Umbilical cord (tissue), 2 donors: ENCODE results near the gene DMPK. TPM values are rescaled to one million over a fixed set of nuclear protein-coding genes. Genes with fewer than 3 reads are reported as not detected.
"Not testable (repeated sequence)": the region's sequence is repeated elsewhere in the genome, so short reads cannot be mapped to it uniquely, and the experiment has no call there.

Experiments
- DNase-seq: peaks from one replicate; pipeline ENCODE4 v3.0.0-alpha.2; 2015; ENCODE audit warnings: low spot score
- total RNA-seq: library from RNA; depleted of rRNA; stranded (reverse); fragments of >200 nt; gene quantifications from one replicate; pipeline ENCODE4 v1.2.3, GENCODE V29; 2014; ENCODE audit warnings: low replicate concordance; ENCODE audit not compliant: insufficient read depth

The DMPK gene
- total RNA-seq, 1 donor from 2014 or later: 91.2 TPM

DNA sequence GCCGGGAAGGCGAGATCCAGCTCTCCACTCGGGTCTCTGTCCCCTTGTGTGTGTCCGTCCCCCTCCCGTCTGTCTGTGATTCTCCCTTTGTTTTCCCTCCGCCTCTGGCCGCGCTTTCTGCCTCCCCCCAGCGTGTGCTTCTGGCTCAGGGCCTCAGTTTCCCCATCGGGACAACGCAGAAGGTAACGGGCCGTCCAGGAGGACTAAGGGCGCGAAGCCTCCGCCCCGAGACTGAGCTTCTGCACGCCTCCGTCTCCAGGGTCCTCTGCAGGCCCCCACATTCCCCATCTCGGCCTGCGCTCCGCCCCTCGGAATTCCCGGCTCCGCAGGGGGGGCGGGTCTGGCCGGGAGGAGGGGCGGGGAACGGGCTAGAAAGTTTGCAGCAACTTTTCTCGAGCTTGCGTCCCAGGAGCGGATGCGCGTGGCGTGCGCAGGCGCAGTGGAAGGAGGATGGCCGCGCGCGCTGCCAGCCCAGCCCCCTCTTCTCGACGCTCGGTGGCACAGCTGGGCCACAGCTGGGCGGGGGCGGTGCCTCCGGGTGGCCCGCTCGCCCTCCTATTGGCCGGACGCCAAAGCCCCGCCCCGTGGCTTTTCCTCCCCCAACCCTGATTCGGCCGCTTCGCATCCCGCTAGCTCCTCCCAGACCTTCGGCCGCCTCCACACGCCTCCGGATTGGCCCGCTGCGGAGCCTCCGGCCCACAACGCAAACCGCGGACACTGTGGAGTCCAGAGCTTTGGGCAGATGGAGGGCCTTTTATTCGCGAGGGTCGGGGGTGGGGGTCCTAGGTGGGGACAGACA lies 13.1 kb downstream of the DMPK start, which contains the start of gene SIX5:
SIX5 (minus strand) TSS at position 269 of the 799 bp plus-strand sequence. CDS start 408 bp downstream, outside the sequence.
- peak; percentile 99 for DNase-seq

DNA sequence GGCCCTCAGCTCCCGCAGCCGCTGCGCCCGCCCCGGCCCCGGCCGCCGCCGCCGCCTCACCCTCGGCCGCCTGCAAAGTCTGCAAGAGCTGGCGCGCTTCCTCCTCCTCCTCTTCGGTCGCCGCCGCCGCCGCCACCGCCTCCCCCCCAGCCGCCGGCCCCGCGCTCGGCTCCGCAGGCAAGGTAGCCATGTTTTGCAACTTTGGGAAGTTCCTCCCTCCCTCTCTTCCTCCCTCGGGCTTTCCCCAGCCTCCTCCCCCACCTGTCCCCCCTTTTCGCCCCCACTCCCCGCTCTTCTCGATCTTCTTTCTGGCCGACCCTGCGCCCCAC lies 13.7 kb downstream of the DMPK start:
- DNase-seq: no peak

- peak; percentile 69 for DNase-seq
These were observed 14.2 kb downstream of the DMPK start for GRCh38 chr19:45767881-45768654.

DNA sequence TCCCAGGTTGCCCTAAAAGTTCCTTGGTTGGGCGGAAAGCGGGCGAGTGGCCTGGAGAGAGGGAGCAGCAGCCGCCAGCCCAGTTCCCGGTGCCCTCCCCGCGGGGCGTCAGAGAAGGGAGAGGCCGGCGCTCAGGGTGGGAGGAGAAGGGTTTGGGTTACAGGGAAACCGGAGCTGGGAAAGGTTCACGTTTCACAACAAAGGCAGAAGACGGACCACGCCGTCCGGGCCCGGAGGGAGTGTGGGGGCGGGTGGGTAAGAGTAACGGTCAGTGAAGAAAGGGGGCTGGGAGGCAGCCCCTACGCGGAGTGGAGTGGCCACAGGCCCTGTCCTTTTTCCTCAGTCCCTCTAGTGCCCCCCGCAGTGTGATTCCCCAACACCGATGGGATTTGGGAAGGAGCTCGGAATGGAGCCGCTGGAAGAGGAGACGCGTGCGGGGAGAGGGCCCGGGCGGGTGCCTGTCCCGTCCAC lies 14.8 kb downstream of the DMPK start:
- DNase-seq: peak; percentile 93

GRCh38 chr19:45766869-45767346 lies 15.4 kb downstream of the DMPK start:
- no peak for DNase-seq

DNA sequence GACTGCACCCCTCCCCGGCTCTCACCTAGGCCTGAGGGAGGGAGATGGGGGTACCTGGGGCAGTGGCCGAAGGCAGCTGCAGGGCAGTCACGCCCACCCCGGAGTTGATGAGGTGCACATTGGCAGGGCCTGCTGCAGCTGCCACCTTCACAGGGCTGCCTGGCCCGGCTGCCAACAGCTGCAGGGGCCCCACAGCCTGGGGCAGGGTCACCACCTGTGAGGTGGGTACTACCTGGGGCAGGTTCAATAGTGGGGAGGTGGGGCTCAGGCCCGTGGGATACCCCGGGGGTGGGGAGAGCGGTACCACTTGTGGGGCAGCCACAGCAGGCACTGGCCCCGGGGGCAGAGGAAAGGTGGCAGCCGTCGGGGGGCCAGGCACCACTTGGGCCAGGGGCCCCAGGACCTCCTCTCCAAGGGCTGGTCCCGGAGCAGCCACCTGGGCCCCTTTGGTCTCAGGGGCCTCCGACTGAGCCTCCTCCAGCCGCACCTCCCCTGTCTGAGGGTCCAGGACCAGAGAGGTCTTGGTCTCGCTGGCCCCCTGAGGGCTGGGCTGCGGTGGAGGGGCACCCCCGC lies 15.9 kb downstream of the DMPK start:
- DNase-seq: no peak

GRCh38 chr19:45765702-45766295 lies 16.5 kb downstream of the DMPK start:
- DNase-seq: no peak

GRCh38 chr19:45764945-45765701 lies 17.2 kb downstream of the DMPK start:
- no peak for DNase-seq

GRCh38 chr19:45764475-45764874 lies 17.8 kb downstream of the DMPK start:
- no peak for DNase-seq

GRCh38 chr19:45763691-45764294 lies 18.5 kb downstream of the DMPK start:
- no peak for DNase-seq

DNA sequence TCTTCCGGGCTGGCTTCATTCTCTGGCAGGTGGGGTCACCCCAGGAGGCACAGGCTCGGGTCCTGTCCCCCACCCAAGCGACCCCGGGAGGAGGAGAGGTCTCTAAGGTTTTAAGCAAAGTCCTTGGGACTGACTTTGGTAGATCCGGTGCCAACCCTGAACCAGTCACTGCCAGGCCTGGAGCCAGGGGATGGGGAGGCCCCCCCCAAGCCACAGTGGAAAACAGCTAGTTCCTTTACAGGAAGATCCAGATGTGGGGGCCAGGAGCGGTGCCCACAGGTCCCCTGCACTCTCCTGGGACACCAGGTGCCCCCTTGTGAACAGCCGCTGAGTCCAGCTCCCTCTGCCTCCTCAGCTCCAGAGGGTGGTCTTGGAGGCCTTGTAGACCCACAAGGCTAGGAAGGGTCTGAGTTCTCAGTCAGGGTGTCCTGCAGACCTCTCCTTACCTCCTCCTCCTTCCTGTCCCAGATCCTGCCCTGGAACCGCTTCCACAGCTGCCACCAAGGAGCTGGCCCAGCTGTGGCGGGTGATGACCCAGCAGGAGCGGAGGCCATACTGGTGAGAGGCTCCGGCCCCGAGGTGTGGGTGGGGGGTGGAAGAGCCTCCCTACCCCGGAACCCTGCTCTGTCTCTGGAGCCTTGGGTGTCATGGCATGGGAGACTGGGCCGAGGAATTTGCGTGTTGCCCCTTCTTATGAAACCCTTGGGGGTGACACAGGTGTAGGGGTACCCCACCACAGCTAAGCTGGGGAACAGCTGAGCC lies 19.2 kb downstream of the DMPK start:
- DNase-seq: no peak

GRCh38 chr19:45761714-45762113 lies 20.6 kb downstream of the DMPK start:
- DNase-seq: no peak

GRCh38 chr19:45758921-45759320 lies 23.4 kb downstream of the DMPK start:
- no peak for DNase-seq

DNA sequence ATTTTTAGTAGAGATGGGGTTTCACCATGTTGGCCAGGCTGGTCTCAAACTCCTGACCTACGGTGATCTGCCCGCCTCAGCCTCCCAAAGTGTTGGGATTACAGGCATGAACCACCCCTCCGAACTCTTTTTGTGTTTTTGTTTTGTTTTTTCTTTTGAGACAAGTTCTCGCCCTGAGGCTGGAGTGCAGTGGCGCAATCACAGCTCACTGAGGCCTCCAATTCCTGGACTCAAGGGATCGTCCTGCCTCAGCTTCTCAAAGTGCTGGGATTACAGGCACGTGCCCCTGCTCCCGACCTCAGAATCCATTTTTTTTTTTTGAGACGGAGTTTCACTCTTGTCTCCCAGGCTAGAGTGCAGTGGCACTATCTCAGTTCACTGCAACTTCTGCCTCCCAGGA lies 24.6 kb downstream of the DMPK start:
- DNase-seq: no peak

GRCh38 chr19:45754323-45754722 lies 28.0 kb downstream of the DMPK start:
- no peak for DNase-seq

DNA sequence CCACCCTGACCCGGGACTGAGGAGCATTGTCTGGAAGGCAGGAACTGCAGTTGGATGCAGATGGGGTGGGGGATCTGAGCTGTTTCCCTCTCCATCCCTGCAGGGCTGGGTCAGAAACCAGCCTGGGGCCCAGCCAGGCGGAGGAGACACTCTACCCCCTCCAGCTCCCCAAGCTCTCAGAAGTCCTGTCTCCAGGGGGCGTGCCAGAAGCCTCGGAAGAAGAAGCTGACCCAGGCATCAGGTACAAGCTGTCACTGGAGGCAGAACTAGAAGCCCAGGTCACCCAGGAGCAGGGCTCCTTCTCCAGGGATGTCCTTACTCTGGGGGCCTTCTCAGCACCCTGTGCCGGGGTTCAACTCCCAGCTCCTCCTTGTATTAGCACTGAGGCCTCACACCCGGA lies 28.7 kb downstream of the DMPK start:
- DNase-seq: peak; percentile 41

- no peak for DNase-seq
These were observed 29.7 kb downstream of the DMPK start for GRCh38 chr19:45752639-45753038.

DNA sequence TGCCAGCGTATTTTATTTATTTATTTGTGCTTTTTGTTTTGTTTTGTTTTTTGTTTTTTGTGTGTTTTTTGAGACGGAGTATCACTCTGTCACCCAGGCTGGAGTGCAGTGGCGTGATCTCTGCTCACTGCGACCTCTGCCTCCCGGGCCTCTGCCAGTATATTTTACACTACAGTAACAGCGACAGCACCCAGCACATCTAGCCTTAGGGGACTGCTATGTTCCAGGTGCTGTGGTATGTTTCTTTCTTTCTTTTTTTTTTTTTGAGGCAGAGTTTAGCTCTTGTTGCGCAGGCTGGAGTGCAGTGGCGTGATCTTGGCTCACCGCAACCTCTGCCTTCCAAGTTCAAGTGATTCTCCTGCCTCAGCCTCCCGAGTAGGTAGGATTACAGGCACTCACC lies 30.8 kb downstream of the DMPK start:
- not testable (repeated sequence) for DNase-seq

DNA sequence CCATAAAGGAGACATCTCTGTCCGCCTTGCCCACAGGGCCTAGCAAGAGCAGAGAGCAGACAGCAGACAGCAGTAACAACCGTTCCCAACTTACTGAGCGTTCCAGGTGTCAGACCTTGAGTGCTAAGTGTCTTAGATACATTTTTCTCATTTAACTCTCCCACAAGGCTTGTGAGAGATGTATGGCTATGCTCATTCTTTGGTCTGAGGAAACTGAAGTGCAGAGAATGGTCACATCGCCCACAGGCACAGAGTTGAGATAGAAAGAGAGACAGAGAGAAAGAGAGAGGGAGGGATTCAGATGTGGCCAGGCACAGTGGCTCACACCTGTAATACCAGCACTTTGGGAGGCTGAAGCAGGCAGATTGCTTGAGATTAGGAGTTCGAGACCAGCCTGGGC lies 34.8 kb downstream of the DMPK start:
- DNase-seq: no peak

DNA sequence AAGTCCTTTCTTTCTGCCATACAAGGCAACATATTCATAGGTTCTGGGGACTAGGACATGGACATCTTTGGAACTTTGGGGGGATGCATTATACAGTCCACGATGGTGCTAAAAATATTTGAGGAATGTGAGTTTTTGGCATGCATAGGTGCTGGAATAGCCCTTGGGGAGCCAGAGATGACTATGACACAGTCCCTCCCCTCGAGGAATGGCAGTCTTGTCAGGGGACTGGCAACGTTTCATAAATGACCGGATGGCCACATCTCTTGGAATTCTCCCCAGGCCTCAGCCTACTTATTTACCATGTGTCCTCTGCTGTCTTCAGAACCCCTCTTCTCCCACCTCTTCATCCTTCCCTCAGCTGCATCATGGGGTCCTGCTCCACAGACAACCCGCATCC lies 35.4 kb downstream of the DMPK start:
- no peak for DNase-seq
